Fibroblast of lung (primary cell): ENCODE data around the gene TMEM267. TPM values are rescaled to one million over a fixed set of nuclear protein-coding genes. Genes with fewer than 3 reads are reported as not detected.
"Not testable (repeated sequence)": the region's sequence is repeated elsewhere in the genome, so short reads cannot be mapped to it uniquely, and the experiment has no call there.

Experiments
- DNase-seq, 2 donors: peaks; one replicate each; pipeline versions ENCODE4 v3.0.0 to v3.0.0-alpha.2; 2010; ENCODE audit warnings: low read depth in 2 of 2
- H2AFZ ChIP-seq: 2 replicates; pipeline ENCODE4 v1.5.1; 2012; ENCODE audit warnings: low read length, control low read depth, inconsistent platforms
- H3K27ac ChIP-seq: 2 replicates; pipeline ENCODE4 v1.5.1; 2011; ENCODE audit warnings: low read length, control low read depth; ENCODE audit not compliant: insufficient read depth
- H3K27me3 ChIP-seq: 2 replicates; pipeline ENCODE4 v1.5.1; 2011; ENCODE audit warnings: mild to moderate bottlenecking, low read length; ENCODE audit not compliant: control insufficient read depth, insufficient read depth
- H3K36me3 ChIP-seq: 2 replicates; pipeline ENCODE4 v1.5.1; 2011; ENCODE audit warnings: low read length; ENCODE audit not compliant: control insufficient read depth, insufficient read depth
- H3K4me1 ChIP-seq: 2 replicates; pipeline ENCODE4 v1.5.1; 2011; ENCODE audit warnings: low read length; ENCODE audit not compliant: control insufficient read depth, insufficient read depth; ENCODE audit errors: extremely low read depth
- H3K4me2 ChIP-seq: 2 replicates; pipeline ENCODE4 v1.5.1; 2011; ENCODE audit warnings: low read length, control low read depth; ENCODE audit not compliant: insufficient read depth; ENCODE audit errors: extremely low read depth
- H3K4me3 ChIP-seq, 4 experiments: fragments of 200-600 bp in 1 of 4; sonication (generic) in 1 of 4; replicated peaks in 1 of 4; 2 replicates each; pipeline ENCODE4 v1.5.1; 2011 to 2016; ENCODE audit warnings: low read length in 4 of 4, low read depth in 3 of 4, mild to moderate bottlenecking in 3 of 4, control low read depth in 2 of 4, inconsistent platforms in 1 of 4, mixed read lengths in 1 of 4; ENCODE audit not compliant: insufficient read depth in 1 of 4; ENCODE audit errors: control extremely low read depth in 1 of 4
- H3K79me2 ChIP-seq: 2 replicates; pipeline ENCODE4 v1.5.1; 2012; ENCODE audit warnings: mild to moderate bottlenecking, low read length, inconsistent platforms; ENCODE audit not compliant: control insufficient read depth, insufficient read depth
- H3K9ac ChIP-seq: 2 replicates; pipeline ENCODE4 v1.5.1; 2011; ENCODE audit warnings: mild to moderate bottlenecking, low read length, control low read depth; ENCODE audit not compliant: insufficient read depth
- H3K9me3 ChIP-seq: 2 replicates; pipeline ENCODE4 v1.5.1; 2012; ENCODE audit warnings: low read depth, low read length; ENCODE audit not compliant: control insufficient read depth, insufficient read depth
- H4K20me1 ChIP-seq: 2 replicates; pipeline ENCODE4 v1.5.1; 2011; ENCODE audit warnings: low read length; ENCODE audit not compliant: control insufficient read depth, insufficient read depth; ENCODE audit errors: extremely low read depth
- CTCF ChIP-seq, 2 donors: IDR thresholded peaks in 1 of 2; conservative IDR thresholded peaks in 1 of 2; 1 replicate in 1 of 2; 2 replicates in 1 of 2; pipeline ENCODE4 v1.5.1; 2011 to 2012; ENCODE audit warnings: low read length in 2 of 2, control low read depth in 1 of 2, inconsistent platforms in 1 of 2, low read depth in 1 of 2, mild to moderate bottlenecking in 1 of 2
- EZH2 ChIP-seq: IDR thresholded peaks from 2 replicates; pipeline ENCODE4 v1.5.1; 2012; ENCODE audit warnings: low read length, control low read depth, mild to moderate bottlenecking; ENCODE audit errors: missing control alignments
- polyA plus RNA-seq, 2 donors: library from polyadenylated mRNA; depleted of rRNA in 1 of 2; stranded (reverse) in 1 of 2; unstranded in 1 of 2; fragments of >200 nt; gene quantifications; 2 replicates each; pipeline ENCODE4 v1.2.1, GENCODE V29; 2011 to 2012; ENCODE audit warnings: missing spikeins in 1 of 2
- total RNA-seq: library from RNA; depleted of rRNA; stranded (reverse); fragments of >200 nt; gene quantifications from 2 replicates; pipeline ENCODE4 v1.2.1, GENCODE V29; 2014

Gene TMEM267
- total and polyA plus RNA-seq, 2 donors (not counting 1 experiment from before 2014, with no cell fraction given), result 21.2 to 24.3 TPM

- Histone ChIP-seq H3K9me3 (no peaks in the 10 kb centered on the region), H3K9ac (no peak overlapping the region), H3K4me2 (no peak overlapping the region), H2AFZ (no peak overlapping the region), H3K27me3 (no peaks in the 10 kb centered on the region), H4K20me1 (no peaks in the 10 kb centered on the region), H3K4me3 (no peak overlapping the region), H3K36me3 (no peaks in the 10 kb centered on the region), H3K79me2 (no peaks in the 10 kb centered on the region), H3K4me1 (peaks cover 5% of the 10 kb centered on the region), H3K27ac (no peak overlapping the region)
- TF ChIP-seq CTCF (conservative IDR thresholded peaks at IDR 0.05 in 1 of 2, IDR thresholded peaks at IDR 0.05 in 1 of 2; ENCODE audit: low read depth in 1 of 2, low read length in 2 of 2), result no peak
- TF ChIP-seq EZH2, result no peak
- peak; percentile 59 to 98 for DNase-seq
Observed at GRCh38 chr5:43425983-43426382, 57.7 kb downstream of the TMEM267 start.

- not testable (repeated sequence) for H3K27me3 ChIP-seq, H3K4me3 ChIP-seq, H3K4me1 ChIP-seq, H4K20me1 ChIP-seq, H3K4me2 ChIP-seq, H3K9ac ChIP-seq, H3K27ac ChIP-seq, H3K36me3 ChIP-seq, H3K9me3 ChIP-seq, DNase-seq, H2AFZ ChIP-seq, H3K79me2 ChIP-seq
Observed at GRCh38 chr5:43423086-43423485, 60.6 kb downstream of the TMEM267 start.

GRCh38 chr5:43422143-43422542 is 61.5 kb downstream of the TMEM267 start:
- no peak overlapping the region for H3K4me2 ChIP-seq
- peak in 1 of 2 donors; percentile 92 for DNase-seq

More at GRCh38 chr5:43422143-43422542, 61.5 kb downstream of the TMEM267 start:
- Histone ChIP-seq H4K20me1 (no peaks in the 10 kb centered on the region), H3K4me3 (no peak overlapping the region), H3K36me3 (no peaks in the 10 kb centered on the region), H3K4me1 (no peaks in the 10 kb centered on the region), H3K9ac (no peak overlapping the region), H3K27ac (no peak overlapping the region), H3K9me3 (no peaks in the 10 kb centered on the region), H2AFZ (no peak overlapping the region), H3K79me2 (no peaks in the 10 kb centered on the region), H3K27me3 (no peaks in the 10 kb centered on the region)
- TF ChIP-seq EZH2 (no peak), CTCF (conservative IDR thresholded peaks at IDR 0.05 in 1 of 2, IDR thresholded peaks at IDR 0.05 in 1 of 2; ENCODE audit: low read depth in 1 of 2, low read length in 2 of 2) (no peak)
